ENCODE data around the gene TLR10.

TLR10 gene

GRCh38 chr4:38749336-38749735 is 33.5 kb downstream of the TLR10 start:
- DNase-seq (ENCODE audit: low spot score) = no peak
- in situ Hi-C loops (cut with MboI; ENCODE audit: low sequenced_read_pairs, unreplicated experiment) = no loop called here
- no peak for TF ChIP-seq CTCF (IDR thresholded peaks at IDR 0.05; ENCODE audit: borderline replicate concordance, control extremely low read depth, extremely low read depth, insufficient read depth, missing control alignments)

GRCh38 chr4:38747629-38748028 is 35.2 kb downstream of the TLR10 start:
- in situ Hi-C loops (cut with MboI; ENCODE audit: low sequenced_read_pairs, unreplicated experiment) = no loop called here
- TF ChIP-seq CTCF (IDR thresholded peaks at IDR 0.05; ENCODE audit: borderline replicate concordance, control extremely low read depth, extremely low read depth, insufficient read depth, missing control alignments) = no peak
- no peak for DNase-seq (ENCODE audit: low spot score)

GRCh38 chr4:38745881-38746280 is 36.9 kb downstream of the TLR10 start:
- in situ Hi-C loops (cut with MboI; ENCODE audit: low sequenced_read_pairs, unreplicated experiment) = no loop called here
- no peak for TF ChIP-seq CTCF (IDR thresholded peaks at IDR 0.05; ENCODE audit: borderline replicate concordance, control extremely low read depth, extremely low read depth, insufficient read depth, missing control alignments)
- no peak for DNase-seq (ENCODE audit: low spot score)

- in situ Hi-C loops (cut with MboI; ENCODE audit: low sequenced_read_pairs, unreplicated experiment) = no loop called here
- TF ChIP-seq CTCF (IDR thresholded peaks at IDR 0.05; ENCODE audit: borderline replicate concordance, control extremely low read depth, extremely low read depth, insufficient read depth, missing control alignments) = no peak
- no peak for DNase-seq (ENCODE audit: low spot score)
These were observed 38.9 kb downstream of the TLR10 start for GRCh38 chr4:38743866-38744265.

- in situ Hi-C loops (cut with MboI; ENCODE audit: low sequenced_read_pairs, unreplicated experiment) = no loop called here
- no peak for DNase-seq (ENCODE audit: low spot score)
- no peak for TF ChIP-seq CTCF (IDR thresholded peaks at IDR 0.05; ENCODE audit: borderline replicate concordance, control extremely low read depth, extremely low read depth, insufficient read depth, missing control alignments)
These were observed 42.5 kb downstream of the TLR10 start for GRCh38 chr4:38740303-38740702.

GRCh38 chr4:38738940-38739803 is 43.6 kb downstream of the TLR10 start:
- no peak for TF ChIP-seq CTCF (IDR thresholded peaks at IDR 0.05; ENCODE audit: borderline replicate concordance, control extremely low read depth, extremely low read depth, insufficient read depth, missing control alignments)

More at GRCh38 chr4:38738940-38739803, 43.6 kb downstream of the TLR10 start:
- DNase-seq (ENCODE audit: low spot score) = no peak
- in situ Hi-C loops (cut with MboI; ENCODE audit: low sequenced_read_pairs, unreplicated experiment) = loop anchor here (10.0 kb wide), 1 partner anchor 674 kb away; no protein-coding TSS in a partner anchor
